ENCODE data around the gene CARS1. TPM values are rescaled to one million over a fixed set of nuclear protein-coding genes. Genes with fewer than 3 reads are reported as not detected.

Gene CARS1
- total RNA-seq: 59.2 and 61.8 TPM in 2 replicates
- long read RNA-seq, transcript CARS-201 (22 exons, 2,491 nt): minor isoform, 38 of 341 reads
- long read RNA-seq, transcript CARS-203 (22 exons, 2,685 nt): major isoform, 103 of 341 reads
- long read RNA-seq, transcript CARS-202 (23 exons, 2,758 nt): minor isoform, 9 of 341 reads
- long read RNA-seq, partial matches to known transcripts: 147 of 341 reads
- long read RNA-seq, other reads (novel, unspliced or antisense): 44 of 341 reads

- Mint-ChIP-seq H3K36me3 (ENCODE audit: low read depth) (no peaks in the 10 kb centered on the region), H3K27me3 (ENCODE audit: low read depth) (no peaks in the 10 kb centered on the region), H3K9me3 (no peaks in the 10 kb centered on the region), H3K4me1 (peaks cover 29% of the 10 kb centered on the region), H3K27ac (ENCODE audit: unreplicated experiment) (peak within 1 kb of the TSS; percentile 98), H3K4me3 (peak within 1 kb of the TSS; percentile 97)
- DNase-seq (ENCODE audit: low read depth, low spot score): peak; percentile 87
- TF ChIP-seq, protein P1, sequence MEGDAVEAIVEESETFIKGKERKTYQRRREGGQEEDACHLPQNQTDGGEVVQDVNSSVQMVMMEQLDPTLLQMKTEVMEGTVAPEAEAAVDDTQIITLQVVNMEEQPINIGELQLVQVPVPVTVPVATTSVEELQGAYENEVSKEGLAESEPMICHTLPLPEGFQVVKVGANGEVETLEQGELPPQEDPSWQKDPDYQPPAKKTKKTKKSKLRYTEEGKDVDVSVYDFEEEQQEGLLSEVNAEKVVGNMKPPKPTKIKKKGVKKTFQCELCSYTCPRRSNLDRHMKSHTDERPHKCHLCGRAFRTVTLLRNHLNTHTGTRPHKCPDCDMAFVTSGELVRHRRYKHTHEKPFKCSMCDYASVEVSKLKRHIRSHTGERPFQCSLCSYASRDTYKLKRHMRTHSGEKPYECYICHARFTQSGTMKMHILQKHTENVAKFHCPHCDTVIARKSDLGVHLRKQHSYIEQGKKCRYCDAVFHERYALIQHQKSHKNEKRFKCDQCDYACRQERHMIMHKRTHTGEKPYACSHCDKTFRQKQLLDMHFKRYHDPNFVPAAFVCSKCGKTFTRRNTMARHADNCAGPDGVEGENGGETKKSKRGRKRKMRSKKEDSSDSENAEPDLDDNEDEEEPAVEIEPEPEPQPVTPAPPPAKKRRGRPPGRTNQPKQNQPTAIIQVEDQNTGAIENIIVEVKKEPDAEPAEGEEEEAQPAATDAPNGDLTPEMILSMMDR (conservative IDR thresholded peaks at IDR 0.05): no peak
Measured at GRCh38 chr11:3057069-3057963, at the start of gene CARS1. Gene CARS1 (minus strand): TSS chr11:3057423. CDS start chr11:3057367, 56 bp downstream.

DNA sequence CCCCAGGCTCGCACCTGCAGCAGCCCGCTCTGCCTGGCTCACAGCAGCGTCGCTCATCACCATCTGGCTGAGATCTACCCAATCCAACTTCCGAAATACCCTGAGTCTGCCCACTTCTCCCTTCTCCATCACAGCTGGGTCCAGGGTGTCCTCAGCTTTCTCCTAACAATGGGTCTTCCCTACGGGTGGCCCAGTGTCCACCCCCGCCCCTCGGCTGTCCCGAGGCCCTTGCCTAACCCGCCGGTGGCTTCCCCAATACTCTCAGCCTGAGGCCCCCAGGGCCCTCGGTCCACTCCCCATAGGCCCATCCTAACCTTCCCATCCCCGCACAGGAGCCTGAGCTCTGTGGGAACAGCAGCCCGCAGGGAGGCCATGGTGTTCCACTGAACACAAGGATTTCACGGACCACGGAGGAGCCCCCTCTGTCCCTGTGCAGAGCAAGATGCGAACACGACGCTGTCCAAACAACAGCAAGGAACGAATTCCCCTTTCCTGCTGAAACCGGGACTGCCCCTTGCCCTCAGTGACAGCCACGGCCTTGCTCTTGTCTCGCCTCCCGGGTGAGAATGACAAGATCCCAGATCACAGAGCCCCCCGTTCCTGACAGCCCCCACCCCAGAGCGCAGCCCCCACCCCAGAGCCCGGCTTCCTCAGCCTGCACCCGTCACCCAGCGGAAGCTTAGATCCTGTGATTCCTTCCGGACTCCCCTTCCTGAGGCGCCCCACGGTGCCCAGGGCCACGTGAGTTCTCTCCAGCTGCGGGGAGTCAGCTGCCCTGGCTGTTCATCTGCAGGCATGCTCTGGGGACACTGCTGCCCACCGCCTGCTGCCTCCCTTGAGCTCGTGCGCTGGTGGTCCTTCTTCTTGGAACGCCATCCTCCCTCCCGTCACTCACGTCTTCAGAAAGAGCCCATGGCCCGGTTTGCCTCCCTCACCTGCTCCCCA, 48.8 kb upstream of the CARS1 start:
- H3K4me1 Mint-ChIP-seq: no peaks in the 10 kb centered on the region
- no peaks in the 10 kb centered on the region for H3K9me3 Mint-ChIP-seq
- H3K4me3 Mint-ChIP-seq: no peak overlapping the region
- no peak for DNase-seq (ENCODE audit: low read depth, low spot score)
- H3K36me3 Mint-ChIP-seq (ENCODE audit: low read depth): peaks cover 7% of the 10 kb centered on the region
- H3K27me3 Mint-ChIP-seq (ENCODE audit: low read depth): no peaks in the 10 kb centered on the region
- TF ChIP-seq, protein P1 (conservative IDR thresholded peaks at IDR 0.05): no peak
- peak overlapping the region; percentile 85 for H3K27ac Mint-ChIP-seq (ENCODE audit: unreplicated experiment)

- H3K27ac Mint-ChIP-seq (ENCODE audit: unreplicated experiment): no peak overlapping the region
- no peak for DNase-seq (ENCODE audit: low read depth, low spot score)
- H3K36me3 Mint-ChIP-seq (ENCODE audit: low read depth): no peaks in the 10 kb centered on the region
- no peak overlapping the region for H3K4me3 Mint-ChIP-seq
- no peaks in the 10 kb centered on the region for H3K9me3 Mint-ChIP-seq
- TF ChIP-seq, protein P1 (conservative IDR thresholded peaks at IDR 0.05): no peak
- H3K4me1 Mint-ChIP-seq: no peaks in the 10 kb centered on the region
- H3K27me3 Mint-ChIP-seq (ENCODE audit: low read depth): no peaks in the 10 kb centered on the region
Measured at GRCh38 chr11:3104961-3105790, 48.0 kb upstream of the CARS1 start.

GRCh38 chr11:3104051-3104714, 47.0 kb upstream of the CARS1 start:
- no peaks in the 10 kb centered on the region for H3K36me3 Mint-ChIP-seq (ENCODE audit: low read depth)
- TF ChIP-seq, protein P1 (conservative IDR thresholded peaks at IDR 0.05): no peak
- H3K9me3 Mint-ChIP-seq: no peaks in the 10 kb centered on the region
- H3K27me3 Mint-ChIP-seq (ENCODE audit: low read depth): no peaks in the 10 kb centered on the region
- peak overlapping the region; percentile 35 for H3K27ac Mint-ChIP-seq (ENCODE audit: unreplicated experiment)
- no peak for DNase-seq (ENCODE audit: low read depth, low spot score)
- no peaks in the 10 kb centered on the region for H3K4me1 Mint-ChIP-seq
- no peak overlapping the region for H3K4me3 Mint-ChIP-seq
